ENCODE data around the gene PIGU.

PIGU gene

DNA sequence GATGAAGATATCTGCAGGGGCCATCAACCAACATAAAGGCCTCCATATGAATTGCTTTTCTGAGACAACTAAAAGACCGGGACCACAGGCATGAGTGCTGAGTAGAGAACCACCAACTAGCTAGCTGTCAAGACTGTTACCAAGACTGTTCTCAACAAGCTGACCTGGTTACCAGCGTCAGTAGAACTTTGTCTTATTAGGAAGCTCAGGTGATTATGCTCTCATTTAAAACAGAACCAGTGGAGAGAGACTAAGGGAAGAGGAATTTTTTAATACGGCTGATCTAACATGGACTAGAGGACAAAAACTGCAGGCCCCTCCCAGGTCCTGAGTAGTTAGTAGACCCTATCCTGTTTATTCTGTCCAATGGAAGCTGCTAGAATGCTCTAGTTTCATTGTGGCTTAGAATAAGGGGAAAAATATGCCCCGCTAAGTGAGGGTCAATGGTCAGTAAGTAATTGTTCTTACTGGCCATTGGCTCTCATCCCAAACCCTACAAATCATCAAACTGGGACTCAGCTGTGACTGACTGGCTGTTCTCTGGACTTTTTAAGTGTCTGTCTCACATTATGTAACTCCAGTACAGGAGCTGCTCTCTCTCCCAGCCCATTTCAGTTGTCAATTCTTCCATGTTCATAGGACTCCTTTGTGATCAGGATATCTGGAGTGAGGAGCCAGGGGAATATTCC is 164.5 kb downstream of the PIGU start:
- DNase-seq (ENCODE audit: low read depth in 3 of 3): no peak

DNA sequence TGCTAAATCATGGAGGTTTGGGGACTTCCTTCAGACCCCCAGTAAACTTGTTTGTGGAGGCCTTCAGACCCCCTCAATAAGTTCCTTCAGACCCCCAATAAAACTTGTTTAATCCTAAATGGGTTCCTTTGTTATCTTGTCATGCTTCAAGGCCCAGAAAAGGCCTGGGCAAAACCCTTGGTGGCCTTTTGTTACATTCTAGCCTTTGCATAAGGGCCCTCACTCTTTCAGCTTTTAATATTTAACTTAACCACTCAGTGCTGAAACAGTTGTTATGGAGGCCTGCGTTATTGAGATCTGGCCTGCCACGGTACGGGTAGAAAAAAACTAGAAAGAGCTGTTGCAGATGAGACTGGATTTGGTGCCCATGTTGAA is 165.0 kb downstream of the PIGU start:
- no peak for DNase-seq (ENCODE audit: low read depth in 3 of 3)

DNA sequence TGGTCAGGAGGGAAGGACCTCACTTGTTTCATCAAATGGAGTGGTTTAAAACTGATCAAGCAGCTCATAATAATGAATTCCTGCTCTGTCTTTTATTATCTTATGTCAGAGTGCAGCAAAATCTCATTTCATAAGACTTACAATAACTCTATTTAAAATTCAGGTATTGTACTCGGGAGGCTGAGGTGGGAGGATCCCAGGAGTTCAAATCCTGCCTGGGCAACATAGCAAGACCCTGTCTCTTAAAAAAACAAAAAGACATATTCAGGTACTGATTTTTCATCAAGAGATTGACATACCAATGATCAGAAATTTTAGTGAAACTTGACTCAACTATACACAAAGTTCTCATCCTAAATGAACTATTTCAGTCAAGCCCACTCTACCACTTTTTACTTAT is 166.3 kb downstream of the PIGU start:
- DNase-seq (ENCODE audit: low read depth in 3 of 3): no peak

All from stimulated activated CD4-positive, alpha-beta T cell treated with anti-CD3 and anti-CD28 coated beads, TNF-alpha, amount 100 ng/mL, for 24 hours (primary cell).